Neural crest cell (in vitro differentiated cells): ENCODE measurements around the gene ELOVL7. TPM values are rescaled to one million over a fixed set of nuclear protein-coding genes. Genes with fewer than 3 reads are reported as not detected.

Experiments used
- DNase-seq: peaks from one replicate; pipeline ENCODE4 v3.0.0; 2021; ENCODE audit warnings: low read depth, mixed read lengths, low spot score
- H3K27ac Mint-ChIP-seq: one replicate; pipeline ENCODE4 v1.8.0; 2021; ENCODE audit warnings: mild to moderate bottlenecking, mixed read lengths; ENCODE audit not compliant: unreplicated experiment
- H3K27me3 Mint-ChIP-seq: 2 replicates; pipeline ENCODE4 v1.8.0; 2021; ENCODE audit warnings: low read depth, mild to moderate bottlenecking, mixed read lengths
- H3K36me3 Mint-ChIP-seq: 2 replicates; pipeline ENCODE4 v1.8.0; 2021; ENCODE audit warnings: low read depth, mild to moderate bottlenecking, mixed read lengths
- H3K4me1 Mint-ChIP-seq: 2 replicates; pipeline ENCODE4 v1.8.0; 2021; ENCODE audit warnings: mixed read lengths
- H3K4me3 Mint-ChIP-seq: one replicate; pipeline ENCODE4 v1.8.0; 2021; ENCODE audit warnings: mild to moderate bottlenecking, mixed read lengths
- H3K9me3 Mint-ChIP-seq: 2 replicates; pipeline ENCODE4 v1.8.0; 2021; ENCODE audit warnings: mixed read lengths
- CTCF ChIP-seq: fragments of 200-600 bp; sonication (generic); conservative IDR thresholded peaks from 2 replicates; pipeline ENCODE4 v1.5.0; 2021; ENCODE audit warnings: antibody characterized with exemption, mild to moderate bottlenecking
- total RNA-seq: library from RNA; stranded (reverse); gene quantifications from 2 replicates; pipeline ENCODE4 v1.2.1, GENCODE V29; 2021

The ELOVL7 gene
- total RNA-seq, 1 donor from 2014 or later: 0.42 TPM

- no peak overlapping the region for H3K27ac Mint-ChIP-seq
- no peak for TF ChIP-seq CTCF
- H3K4me3 Mint-ChIP-seq: no peak overlapping the region
- H3K27me3 Mint-ChIP-seq: peaks cover 2% of the 10 kb centered on the region
- H3K9me3 Mint-ChIP-seq: peaks cover 6% of the 10 kb centered on the region
- DNase-seq: no peak
- H3K4me1 Mint-ChIP-seq: no peaks in the 10 kb centered on the region
- no peaks in the 10 kb centered on the region for H3K36me3 Mint-ChIP-seq
These were observed 133.7 kb downstream of the ELOVL7 start for GRCh38 chr5:60710362-60710761.

DNA sequence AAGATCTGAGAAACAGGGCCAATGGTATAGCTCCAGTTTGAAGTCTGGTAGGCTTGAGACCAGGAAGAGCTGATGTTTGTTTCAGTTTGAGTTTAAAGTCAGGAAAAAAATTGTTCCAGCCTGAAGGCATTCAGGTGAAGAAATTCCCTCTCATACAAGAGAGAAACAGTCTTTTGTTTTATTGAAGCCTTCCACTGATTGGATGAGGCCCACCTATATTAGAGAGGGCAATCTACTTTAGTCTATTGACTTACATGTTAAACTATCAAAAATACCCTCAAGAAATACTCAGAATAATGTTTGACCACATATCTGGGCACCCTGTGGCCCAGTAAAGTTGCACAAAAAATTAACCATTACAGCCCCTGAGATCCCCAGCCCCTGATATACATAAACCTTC is 138.9 kb downstream of the ELOVL7 start:
- H3K4me3 Mint-ChIP-seq: no peak overlapping the region

GRCh38 chr5:60703944-60704343 is 140.1 kb downstream of the ELOVL7 start:
- DNase-seq: no peak
- H3K27me3 Mint-ChIP-seq: peaks cover 11% of the 10 kb centered on the region
- H3K9me3 Mint-ChIP-seq: no peaks in the 10 kb centered on the region
- H3K4me1 Mint-ChIP-seq: peaks cover 12% of the 10 kb centered on the region
- no peak overlapping the region for H3K27ac Mint-ChIP-seq
- TF ChIP-seq CTCF: no peak
- H3K36me3 Mint-ChIP-seq: peaks cover 3% of the 10 kb centered on the region
- H3K4me3 Mint-ChIP-seq: no peak overlapping the region

More for the DNA sequence above, 138.9 kb downstream of the ELOVL7 start:
- TF ChIP-seq CTCF: no peak
- DNase-seq: no peak
- Mint-ChIP-seq H3K27ac (no peak overlapping the region), H3K36me3 (no peaks in the 10 kb centered on the region), H3K4me1 (peaks cover 6% of the 10 kb centered on the region), H3K27me3 (peaks cover 11% of the 10 kb centered on the region), H3K9me3 (no peaks in the 10 kb centered on the region)

Other genes with a start within 250 kb of the ELOVL7 start
- 60.4 and 60.9 TPM in 2 replicates for gene DEPDC1B, start 144.1 kb downstream of the ELOVL7 start, total RNA-seq
- gene ERCC8, start 100.8 kb upstream of the ELOVL7 start, total RNA-seq: 24.0 and 24.1 TPM in 2 replicates
- gene NDUFAF2, start 100.9 kb upstream of the ELOVL7 start, total RNA-seq: 37.7 and 38.4 TPM in 2 replicates